ENCODE measurements around the gene RPTOR. TPM values are rescaled to one million over a fixed set of nuclear protein-coding genes. Genes with fewer than 3 reads are reported as not detected.
"Not testable (repeated sequence)": the region's sequence is repeated elsewhere in the genome, so short reads cannot be mapped to it uniquely, and the experiment has no call there.

Gene RPTOR
- total RNA-seq, 1 experiment from 2014 or later = 30.6 TPM

- H3K4me3 ChIP-seq = no peak overlapping the region
- no peaks in the 10 kb centered on the region for H3K27me3 ChIP-seq
- DNase-seq = peak; percentile 98
- 0 out of 2 replicates have a peak, but pooled peaks cover 5% of the 10 kb centered on the region for H3K9me3 ChIP-seq
- H3K36me3 ChIP-seq = peaks cover 23% of the 10 kb centered on the region
Observed at GRCh38 chr17:80791758-80792284, 247.2 kb downstream of the RPTOR start.

GRCh38 chr17:80792373-80792781 is 247.7 kb downstream of the RPTOR start:
- Histone ChIP-seq H3K27me3 (no peaks in the 10 kb centered on the region), H3K4me3 (no peak overlapping the region), H3K36me3 (peaks cover 23% of the 10 kb centered on the region), H3K9me3 (0 out of 2 replicates have a peak, but pooled peaks cover 5% of the 10 kb centered on the region)
- DNase-seq = peak; percentile 40

- peaks cover 23% of the 10 kb centered on the region for H3K36me3 ChIP-seq
- H3K4me3 ChIP-seq = no peak overlapping the region
- no peaks in the 10 kb centered on the region for H3K9me3 ChIP-seq
- no peak for DNase-seq
- H3K27me3 ChIP-seq = no peaks in the 10 kb centered on the region
Observed at GRCh38 chr17:80793421-80793820, 248.8 kb downstream of the RPTOR start.

GRCh38 chr17:80793851-80794267 is 249.2 kb downstream of the RPTOR start:
- H3K4me3 ChIP-seq = no peak overlapping the region
- peaks cover 23% of the 10 kb centered on the region for H3K36me3 ChIP-seq
- H3K27me3 ChIP-seq = no peaks in the 10 kb centered on the region
- no peak for DNase-seq
- H3K9me3 ChIP-seq = no peaks in the 10 kb centered on the region

GRCh38 chr17:80794281-80795089 is 249.8 kb downstream of the RPTOR start:
- Histone ChIP-seq H3K27me3 (no peaks in the 10 kb centered on the region), H3K36me3 (peaks cover 23% of the 10 kb centered on the region), H3K9me3 (no peaks in the 10 kb centered on the region), H3K4me3 (no peak overlapping the region)
- DNase-seq = no peak

GRCh38 chr17:80795090-80795580 is 250.5 kb downstream of the RPTOR start:
- Histone ChIP-seq H3K4me3 (no peak overlapping the region), H3K9me3 (no peaks in the 10 kb centered on the region), H3K36me3 (peaks cover 23% of the 10 kb centered on the region), H3K27me3 (no peaks in the 10 kb centered on the region)
- no peak for DNase-seq

GRCh38 chr17:80795754-80796153 is 251.1 kb downstream of the RPTOR start:
- DNase-seq = no peak
- Histone ChIP-seq H3K4me3 (no peak overlapping the region), H3K27me3 (no peaks in the 10 kb centered on the region), H3K36me3 (peaks cover 23% of the 10 kb centered on the region), H3K9me3 (no peaks in the 10 kb centered on the region)

- Histone ChIP-seq H3K9me3 (no peaks in the 10 kb centered on the region), H3K27me3 (no peaks in the 10 kb centered on the region), H3K4me3 (no peak overlapping the region), H3K36me3 (peaks cover 18% of the 10 kb centered on the region)
- no peak for DNase-seq
Observed at GRCh38 chr17:80796430-80796861, 251.8 kb downstream of the RPTOR start.

GRCh38 chr17:80797222-80797621 is 252.6 kb downstream of the RPTOR start:
- not testable (repeated sequence) for H3K9me3 ChIP-seq

GRCh38 chr17:80797741-80798594 is 253.3 kb downstream of the RPTOR start:
- no peaks in the 10 kb centered on the region for H3K27me3 ChIP-seq
- peaks cover 11% of the 10 kb centered on the region for H3K36me3 ChIP-seq
- H3K4me3 ChIP-seq = no peak overlapping the region
- no peaks in the 10 kb centered on the region for H3K9me3 ChIP-seq
- no peak for DNase-seq

More at GRCh38 chr17:80797222-80797621, 252.6 kb downstream of the RPTOR start:
- H3K27me3 ChIP-seq, H3K4me3 ChIP-seq, DNase-seq: not testable (repeated sequence)
- peaks cover 14% of the 10 kb centered on the region for H3K36me3 ChIP-seq

- Histone ChIP-seq H3K4me3 (no peak overlapping the region), H3K27me3 (no peaks in the 10 kb centered on the region), H3K9me3 (no peaks in the 10 kb centered on the region), H3K36me3 (peaks cover 8% of the 10 kb centered on the region)
- DNase-seq = no peak
Observed at GRCh38 chr17:80798595-80799537, 254.2 kb downstream of the RPTOR start.

GRCh38 chr17:80799538-80800480 is 255.2 kb downstream of the RPTOR start:
- Histone ChIP-seq H3K9me3 (no peaks in the 10 kb centered on the region), H3K27me3 (no peaks in the 10 kb centered on the region), H3K36me3 (no peaks in the 10 kb centered on the region; the same call in none of the 2 replicates), H3K4me3 (no peak overlapping the region)
- DNase-seq = no peak

- H3K36me3 ChIP-seq = peaks cover 9% of the 10 kb centered on the region
- DNase-seq = no peak
- no peak overlapping the region for H3K4me3 ChIP-seq
- H3K9me3 ChIP-seq = no peaks in the 10 kb centered on the region
- H3K27me3 ChIP-seq = no peaks in the 10 kb centered on the region
Observed at GRCh38 chr17:80800481-80801391, 256.1 kb downstream of the RPTOR start.

Measured in MG63 (cell line).